H9 (cell line): Measurements from ENCODE around the gene COL23A1. TPM values are rescaled to one million over a fixed set of nuclear protein-coding genes. Genes with fewer than 3 reads are reported as not detected.

Experiments
- DNase-seq: peaks from one replicate; pipeline ENCODE4 v3.0.0-alpha.2; 2017
- H2AFZ ChIP-seq: one replicate; pipeline ENCODE4 v1.6.1; 2013; ENCODE audit warnings: mild to moderate bottlenecking, low read length, control low read depth, moderate library complexity
- H2AK5ac ChIP-seq: 2 replicates; pipeline ENCODE4 v1.6.1; 2013; ENCODE audit warnings: low read length, control low read depth, mixed read lengths; ENCODE audit not compliant: insufficient read length
- H2BK120ac ChIP-seq: one replicate; pipeline ENCODE4 v1.6.1; 2013; ENCODE audit warnings: low read depth, mild to moderate bottlenecking, low read length, control low read depth, inconsistent platforms; ENCODE audit not compliant: poor library complexity, severe bottlenecking
- H2BK12ac ChIP-seq: 2 replicates; pipeline ENCODE4 v1.6.1; 2013; ENCODE audit warnings: low read length, control low read depth, mixed read lengths, low read depth; ENCODE audit not compliant: insufficient read length
- H2BK15ac ChIP-seq: 2 replicates; pipeline ENCODE4 v1.6.1; 2013; ENCODE audit warnings: low read depth, low read length, control low read depth
- H2BK20ac ChIP-seq: one replicate; pipeline ENCODE4 v1.6.1; 2013; ENCODE audit warnings: low read depth, mild to moderate bottlenecking, low read length, control low read depth, inconsistent platforms; ENCODE audit not compliant: poor library complexity, severe bottlenecking
- H2BK5ac ChIP-seq: 2 replicates; pipeline ENCODE4 v1.6.1; 2013; ENCODE audit warnings: low read length, control low read depth, mixed read lengths; ENCODE audit not compliant: insufficient read length
- H3K14ac ChIP-seq: 2 replicates; pipeline ENCODE4 v1.6.1; 2013; ENCODE audit warnings: low read length, control low read depth; ENCODE audit not compliant: insufficient read depth
- H3K18ac ChIP-seq: 2 replicates; pipeline ENCODE4 v1.6.1; 2013; ENCODE audit warnings: low read depth, mild to moderate bottlenecking, mixed read lengths, low read length, control low read depth; ENCODE audit not compliant: insufficient read length
- H3K23ac ChIP-seq: 2 replicates; pipeline ENCODE4 v1.6.1; 2013; ENCODE audit warnings: low read length, control low read depth, mixed read lengths, low read depth; ENCODE audit not compliant: insufficient read length
- H3K23me2 ChIP-seq: 2 replicates; pipeline ENCODE4 v1.6.1; 2013; ENCODE audit warnings: low read depth, mild to moderate bottlenecking, mixed read lengths, low read length, control low read depth; ENCODE audit not compliant: insufficient read length, poor library complexity, severe bottlenecking
- H3K27ac ChIP-seq: 2 replicates; pipeline ENCODE4 v1.5.1; 2013; ENCODE audit warnings: low read length, control low read depth, mixed read lengths, low read depth; ENCODE audit not compliant: insufficient read length
- H3K27me3 ChIP-seq: 2 replicates; pipeline ENCODE4 v1.6.1; 2013; ENCODE audit warnings: low read length, control low read depth, inconsistent platforms; ENCODE audit not compliant: insufficient read depth
- H3K4ac ChIP-seq: 2 replicates; pipeline ENCODE4 v1.6.1; 2013; ENCODE audit warnings: low read depth, mild to moderate bottlenecking, control low read depth, inconsistent platforms, low read length, moderate library complexity
- H3K4me1 ChIP-seq: 2 replicates; pipeline ENCODE4 v1.6.1; 2013; ENCODE audit warnings: low read length, control low read depth, inconsistent platforms; ENCODE audit not compliant: insufficient read depth
- H3K4me2 ChIP-seq: 2 replicates; pipeline ENCODE4 v1.6.1; 2013; ENCODE audit warnings: low read length, control low read depth, mixed read lengths; ENCODE audit not compliant: insufficient read length, insufficient read depth
- H3K56ac ChIP-seq: 2 replicates; pipeline ENCODE4 v1.6.1; 2013; ENCODE audit warnings: low read depth, mild to moderate bottlenecking, mixed read lengths, low read length, control low read depth; ENCODE audit not compliant: insufficient read length
- H3K79me1 ChIP-seq: 2 replicates; pipeline ENCODE4 v1.6.1; 2013; ENCODE audit warnings: low read depth, mild to moderate bottlenecking, moderate library complexity, low read length, control low read depth, inconsistent platforms; ENCODE audit not compliant: insufficient read depth, poor library complexity, severe bottlenecking
- H3K79me2 ChIP-seq: 2 replicates; pipeline ENCODE4 v1.6.1; 2013; ENCODE audit warnings: low read length, control low read depth, inconsistent platforms; ENCODE audit not compliant: insufficient read depth
- H3K9ac ChIP-seq: 2 replicates; pipeline ENCODE4 v1.6.1; 2013; ENCODE audit warnings: low read length, control low read depth, mixed read lengths; ENCODE audit not compliant: insufficient read length; ENCODE audit errors: extremely low read depth
- H3K9me3 ChIP-seq: one replicate; pipeline ENCODE4 v1.6.1; 2013; ENCODE audit warnings: low read depth, low read length, inconsistent platforms; ENCODE audit not compliant: control insufficient read depth
- H3T11ph ChIP-seq: one replicate; pipeline ENCODE4 v1.6.1; 2013; ENCODE audit warnings: mild to moderate bottlenecking, low read length, control low read depth, inconsistent platforms
- H4K20me1 ChIP-seq: one replicate; pipeline ENCODE4 v1.6.1; 2013; ENCODE audit not compliant: control insufficient read depth, insufficient read length, insufficient read depth
- H4K5ac ChIP-seq: 2 replicates; pipeline ENCODE4 v1.6.1; 2013; ENCODE audit warnings: low read depth, mild to moderate bottlenecking, mixed read lengths, low read length, control low read depth; ENCODE audit not compliant: insufficient read length
- H4K8ac ChIP-seq: replicated peaks from 2 replicates; pipeline ENCODE4 v1.6.1; 2013; ENCODE audit warnings: low read length, control low read depth, mixed read lengths, low read depth; ENCODE audit not compliant: insufficient read length
- H4K91ac ChIP-seq: 2 replicates; pipeline ENCODE4 v1.6.1; 2013; ENCODE audit warnings: low read depth, mild to moderate bottlenecking, moderate library complexity, mixed read lengths, low read length, control low read depth; ENCODE audit not compliant: insufficient read length
- H3K27ac Mint-ChIP-seq, 3 experiments: 2 replicates in 2 of 3; 3 replicates in 1 of 3; pipeline ENCODE4 v1.8.0; 2020 to 2021; ENCODE audit warnings: mixed read lengths in 3 of 3, mild to moderate bottlenecking in 1 of 3, moderate library complexity in 1 of 3
- H3K27me3 Mint-ChIP-seq: 2 replicates; pipeline ENCODE4 v1.8.0; 2021; ENCODE audit warnings: low read depth, mild to moderate bottlenecking, moderate library complexity, mixed read lengths
- H3K36me3 Mint-ChIP-seq, 3 experiments: 2 replicates in 2 of 3; 3 replicates in 1 of 3; pipeline ENCODE4 v1.8.0; 2020 to 2021; ENCODE audit warnings: low read depth in 3 of 3, mixed read lengths in 3 of 3; ENCODE audit not compliant: insufficient read depth in 1 of 3
- H3K4me1 Mint-ChIP-seq, 2 experiments: 2 replicates each; pipeline ENCODE4 v1.8.0; 2020; ENCODE audit warnings: mixed read lengths in 2 of 2
- H3K4me3 Mint-ChIP-seq, 2 experiments: 2 replicates in 1 of 2; 3 replicates in 1 of 2; pipeline ENCODE4 v1.8.0; 2020 to 2021; ENCODE audit warnings: mild to moderate bottlenecking in 2 of 2, mixed read lengths in 2 of 2, moderate library complexity in 1 of 2
- H3K9me3 Mint-ChIP-seq, 2 experiments: 2 replicates in 1 of 2; 3 replicates in 1 of 2; pipeline ENCODE4 v1.8.0; 2020; ENCODE audit warnings: mild to moderate bottlenecking in 2 of 2, mixed read lengths in 2 of 2, moderate library complexity in 1 of 2
- WGBS: extraction: QIAGEN DNeasy Blood & Tissue Kit; methylation state at CpG from one replicate; pipeline ENCODE4 v1.1.7; 2013; ENCODE audit warnings: missing lambda C conversion rate, low lambda C conversion rate, mixed read lengths; ENCODE audit not compliant: insufficient read length; ENCODE audit errors: extremely low coverage; 5-methylcytosine and 5-hydroxymethylcytosine counted together
- total RNA-seq: library from RNA; stranded (reverse); gene quantifications from 2 replicates; pipeline ENCODE4 v1.2.1, GENCODE V29; 2021
- TF ChIP-seq, protein P1 (sequence below): fragments of 200-600 bp; sonication (generic); conservative IDR thresholded peaks from 3 replicates; pipeline ENCODE4 v1.8.0; 2021; ENCODE audit warnings: antibody characterized with exemption, mild to moderate bottlenecking

Gene COL23A1
- total RNA-seq, 1 experiment from 2014 or later: 2.6 TPM

DNA sequence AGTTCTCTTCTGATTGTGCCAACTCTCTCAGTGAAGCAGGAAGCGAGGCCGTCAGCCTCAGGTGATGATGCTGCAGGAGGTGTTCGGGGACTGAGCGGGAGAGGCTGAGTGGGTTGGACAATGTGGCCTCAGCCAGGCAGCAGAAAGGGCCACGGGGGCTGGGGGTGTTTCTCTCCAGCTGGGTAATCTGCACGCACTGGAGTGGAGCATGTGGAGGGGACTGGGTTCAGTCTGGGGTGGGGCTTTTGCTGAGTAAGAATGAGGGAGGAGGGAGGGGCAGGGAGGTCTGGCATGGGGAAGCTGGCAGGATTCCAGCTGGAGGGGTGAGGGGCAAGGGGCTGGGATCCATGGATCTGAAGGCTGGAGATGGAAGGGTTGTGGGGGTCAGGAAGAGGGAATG, 296.8 kb downstream of the COL23A1 start:
- no peak overlapping the region for H2BK15ac ChIP-seq
- H3K9me3 Mint-ChIP-seq: peaks cover 3 to 5% of the 10 kb centered on the region in 2 experiments; a peak in 4 of 5 replicates
- H3K27me3 ChIP-seq: no peaks in the 10 kb centered on the region
- no peak for DNase-seq
- no peak overlapping the region for H2BK20ac ChIP-seq
- H3K79me2 ChIP-seq: no peaks in the 10 kb centered on the region
- H3K4me2 ChIP-seq: no peak overlapping the region
- H3K9ac ChIP-seq: no peak overlapping the region
- no peaks in the 10 kb centered on the region for H4K20me1 ChIP-seq
- no peak overlapping the region for H3K18ac ChIP-seq
- no peak overlapping the region for H3K4ac ChIP-seq
- peaks cover 0 to 17% of the 10 kb centered on the region in 2 experiments; a peak in 3 of 4 replicates for H3K4me1 Mint-ChIP-seq
- no peak overlapping the region for H2BK120ac ChIP-seq
- peaks cover 0 to 2% (median 0%) of the 10 kb centered on the region in 3 experiments; a peak in 3 of 7 replicates for H3K36me3 Mint-ChIP-seq
- H4K5ac ChIP-seq: no peak overlapping the region
- H3K56ac ChIP-seq: no peak overlapping the region
- no peak overlapping the region for H2AFZ ChIP-seq
- peaks cover 3% of the 10 kb centered on the region for H3K23me2 ChIP-seq
- no peak overlapping the region for H4K8ac ChIP-seq
- no peak overlapping the region for H3K27ac Mint-ChIP-seq
- no peak overlapping the region for H3K23ac ChIP-seq
- H3K4me1 ChIP-seq: no peaks in the 10 kb centered on the region
- no CpG with 5 or more reads among the region's 6 CpGs for WGBS
- no peak overlapping the region for H3K4me3 Mint-ChIP-seq
- H3K9me3 ChIP-seq: no peaks in the 10 kb centered on the region
- no peak overlapping the region for H3K14ac ChIP-seq
- TF ChIP-seq, protein P1, sequence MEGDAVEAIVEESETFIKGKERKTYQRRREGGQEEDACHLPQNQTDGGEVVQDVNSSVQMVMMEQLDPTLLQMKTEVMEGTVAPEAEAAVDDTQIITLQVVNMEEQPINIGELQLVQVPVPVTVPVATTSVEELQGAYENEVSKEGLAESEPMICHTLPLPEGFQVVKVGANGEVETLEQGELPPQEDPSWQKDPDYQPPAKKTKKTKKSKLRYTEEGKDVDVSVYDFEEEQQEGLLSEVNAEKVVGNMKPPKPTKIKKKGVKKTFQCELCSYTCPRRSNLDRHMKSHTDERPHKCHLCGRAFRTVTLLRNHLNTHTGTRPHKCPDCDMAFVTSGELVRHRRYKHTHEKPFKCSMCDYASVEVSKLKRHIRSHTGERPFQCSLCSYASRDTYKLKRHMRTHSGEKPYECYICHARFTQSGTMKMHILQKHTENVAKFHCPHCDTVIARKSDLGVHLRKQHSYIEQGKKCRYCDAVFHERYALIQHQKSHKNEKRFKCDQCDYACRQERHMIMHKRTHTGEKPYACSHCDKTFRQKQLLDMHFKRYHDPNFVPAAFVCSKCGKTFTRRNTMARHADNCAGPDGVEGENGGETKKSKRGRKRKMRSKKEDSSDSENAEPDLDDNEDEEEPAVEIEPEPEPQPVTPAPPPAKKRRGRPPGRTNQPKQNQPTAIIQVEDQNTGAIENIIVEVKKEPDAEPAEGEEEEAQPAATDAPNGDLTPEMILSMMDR: no peak
- H3T11ph ChIP-seq: no peak overlapping the region
- no peak overlapping the region for H2AK5ac ChIP-seq
- no peak overlapping the region for H2BK12ac ChIP-seq
- no peak overlapping the region for H3K27ac ChIP-seq
- H2BK5ac ChIP-seq: no peak overlapping the region
- H3K27me3 Mint-ChIP-seq: peaks cover 3% of the 10 kb centered on the region
- no peaks in the 10 kb centered on the region for H3K79me1 ChIP-seq
- H4K91ac ChIP-seq: no peak overlapping the region
